CD4-positive, alpha-beta T cell treated with Interleukin-21 for 1 hour (primary cell): Measurements from ENCODE around the gene ABCB9.

Experiments used
- DNase-seq: peaks from one replicate; pipeline ENCODE4 v3.0.0-alpha.2; 2020

Gene ABCB9

DNA sequence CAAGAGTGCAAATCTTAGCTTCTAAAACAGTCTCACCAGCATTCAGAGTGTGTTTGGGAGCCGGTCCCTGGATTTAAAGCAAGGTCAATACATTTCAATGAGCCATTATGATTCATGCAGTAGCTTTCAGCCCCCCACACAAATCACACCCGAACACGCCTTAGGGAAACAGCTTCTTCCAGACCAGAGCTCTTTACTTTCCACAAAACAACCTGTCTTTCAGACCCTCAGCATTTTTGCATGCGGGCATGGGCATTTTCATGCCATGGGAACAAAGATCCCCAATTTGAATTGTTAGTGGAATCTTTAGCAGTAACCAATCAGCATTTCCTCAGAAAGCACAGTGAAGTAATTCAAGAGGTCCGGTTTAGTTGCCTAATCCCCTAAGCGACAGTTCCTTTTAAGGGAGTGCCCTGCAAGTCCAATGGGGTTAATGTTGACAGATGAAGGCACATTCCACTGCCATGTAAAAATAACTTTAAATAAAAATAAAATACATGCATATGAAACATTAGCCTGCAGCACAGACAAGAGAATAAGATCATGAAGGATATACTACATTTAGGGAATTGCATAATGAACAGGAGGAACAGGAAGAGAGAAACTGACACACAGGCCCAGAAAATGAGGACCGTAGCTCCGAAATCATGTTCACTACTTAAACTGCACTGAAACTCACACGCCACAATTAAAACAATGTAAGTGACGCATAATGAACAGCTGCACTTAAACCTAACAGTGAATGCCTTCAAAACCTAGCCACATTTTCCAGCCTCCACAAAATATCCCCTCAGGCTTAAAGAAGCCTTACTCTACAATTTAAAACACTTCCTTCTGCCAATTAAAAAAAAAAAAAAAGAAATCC lies 74.4 kb downstream of the ABCB9 start:
- DNase-seq: no peak

DNA sequence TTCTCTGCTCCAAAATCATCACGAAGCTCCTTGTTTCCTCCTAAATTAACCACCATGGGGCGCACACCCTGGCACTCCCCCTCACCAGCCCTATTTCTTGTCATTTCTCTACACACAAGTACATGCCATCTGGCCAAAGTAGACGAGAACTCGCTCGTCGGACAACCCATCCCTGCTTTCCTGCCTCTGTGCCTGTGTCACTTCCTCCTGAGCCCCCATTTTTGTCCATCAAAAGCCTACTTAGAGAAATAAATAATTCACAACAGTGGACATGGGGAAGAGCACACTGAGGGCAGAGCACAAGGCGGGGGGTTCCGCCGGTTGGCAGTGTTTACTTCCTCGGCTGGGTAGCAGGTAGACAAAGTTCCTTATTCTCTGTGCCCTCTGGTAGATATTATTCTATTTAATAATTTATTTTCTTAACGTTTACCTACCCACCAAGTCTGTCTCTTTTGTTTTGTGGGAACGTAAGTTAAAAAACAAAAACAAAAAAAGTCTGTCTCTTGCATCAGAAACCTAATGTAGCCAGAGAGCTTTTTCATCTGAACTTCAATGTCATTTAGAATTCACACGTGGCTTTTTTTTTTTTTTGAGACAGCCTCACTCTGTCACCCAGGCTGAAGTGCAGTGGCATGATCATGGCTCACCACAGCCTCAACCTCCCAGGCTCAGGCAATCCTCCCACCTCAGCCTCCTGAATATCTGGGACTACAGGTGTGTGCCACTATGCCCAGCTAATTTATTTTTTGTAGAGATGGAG lies 76.3 kb downstream of the ABCB9 start:
- no peak for DNase-seq

GRCh38 chr12:122888232-122888752 lies 78.0 kb downstream of the ABCB9 start:
- peak; percentile 83 for DNase-seq

- no peak for DNase-seq
Observed at GRCh38 chr12:122887819-122888212, 78.4 kb downstream of the ABCB9 start.

DNA sequence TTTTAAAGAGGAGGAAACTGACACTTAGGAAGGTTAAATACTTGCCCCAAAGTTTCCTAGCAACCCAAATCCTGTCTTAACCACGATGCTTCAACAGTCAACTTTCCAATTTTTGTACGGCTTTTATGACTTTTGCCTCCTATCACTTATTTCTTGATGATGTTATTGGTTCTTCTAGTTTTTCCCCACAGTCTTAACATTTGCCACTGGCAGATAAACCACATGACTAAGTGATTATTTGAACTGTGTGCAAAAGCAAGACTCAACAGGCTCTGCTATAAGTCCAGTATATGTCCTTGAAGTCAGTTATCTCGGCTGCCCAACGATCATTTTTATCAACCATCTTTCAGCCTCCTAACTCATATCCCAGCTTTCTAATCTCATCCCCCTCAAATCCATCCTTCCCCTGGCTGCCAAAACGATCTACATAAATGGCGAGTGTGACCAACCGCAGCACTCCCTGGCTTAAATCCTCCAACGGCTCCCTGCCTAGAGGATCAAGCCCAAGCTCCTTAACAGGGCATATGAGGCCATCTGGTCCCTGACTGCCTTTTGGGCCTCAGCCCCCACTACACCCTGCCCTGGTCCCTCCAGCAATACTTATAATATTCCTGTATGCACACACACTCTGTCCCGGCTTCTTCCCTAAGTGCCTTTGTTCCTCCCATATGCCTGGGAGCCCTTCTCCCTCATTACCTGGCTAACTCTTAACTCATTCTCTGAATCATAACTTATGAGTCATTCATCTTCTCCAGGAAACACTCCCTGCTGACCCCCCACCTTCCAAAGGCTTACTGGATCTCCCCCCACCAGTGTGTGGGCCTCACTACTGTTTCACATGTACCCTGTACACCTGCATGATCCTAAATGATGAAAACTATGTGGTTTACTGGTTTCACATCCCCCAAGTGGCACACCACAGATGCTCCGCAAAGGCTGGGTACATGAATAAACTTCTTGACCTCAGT lies 79.1 kb downstream of the ABCB9 start:
- DNase-seq: peak; percentile 45

DNA sequence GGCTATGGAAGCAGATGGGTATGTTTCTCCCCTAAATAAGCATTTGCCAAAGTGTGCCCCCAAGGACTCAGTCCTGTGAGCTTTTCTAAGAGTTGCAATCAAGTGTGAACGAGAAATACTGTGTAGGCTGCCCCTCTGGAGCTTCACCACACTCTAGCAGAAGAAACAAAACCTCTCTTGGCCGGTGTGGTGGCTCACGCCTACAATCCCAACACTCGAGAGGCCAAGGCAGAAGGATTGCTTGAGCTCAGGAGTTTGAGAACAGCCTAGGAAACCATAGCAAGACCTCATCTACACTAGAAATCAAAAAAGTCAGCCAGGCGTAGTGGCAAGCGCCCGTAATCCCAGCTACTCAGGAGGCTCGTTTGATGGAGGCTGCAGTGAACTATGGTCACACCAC lies 80.1 kb downstream of the ABCB9 start:
- DNase-seq: no peak

- DNase-seq: no peak
Observed at GRCh38 chr12:122884860-122885259, 81.4 kb downstream of the ABCB9 start.

- no peak for DNase-seq
Observed at GRCh38 chr12:122884091-122884826, 82.0 kb downstream of the ABCB9 start.

DNA sequence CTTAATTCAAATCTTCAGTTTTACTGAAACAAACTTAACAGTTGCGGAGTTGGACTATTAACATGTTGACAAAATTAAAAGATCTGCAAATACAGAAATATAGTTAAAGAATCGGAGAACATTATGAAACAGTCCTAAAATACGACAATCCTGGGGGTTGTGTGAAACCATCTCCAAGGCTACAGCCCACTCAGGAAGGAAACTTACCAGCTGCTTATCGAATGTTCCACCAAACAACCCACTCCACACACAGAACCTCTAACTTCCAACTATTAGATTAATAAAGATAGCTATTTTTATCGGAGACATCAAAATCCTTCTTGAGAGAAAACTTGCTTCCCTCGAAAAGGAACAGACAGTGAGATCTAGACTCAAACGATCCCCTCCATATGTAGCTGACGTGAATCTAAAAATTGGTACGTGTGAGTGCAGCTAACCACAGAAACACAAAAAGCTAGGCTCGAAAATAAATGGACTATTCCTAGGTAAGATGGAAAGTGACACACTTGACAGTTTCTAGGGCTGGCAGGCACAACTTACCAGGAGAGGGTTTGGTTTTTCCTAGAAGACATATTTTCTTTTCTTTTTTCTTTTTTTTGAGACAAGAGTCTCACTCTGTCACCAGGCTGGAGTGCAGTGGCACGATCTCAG lies 83.2 kb downstream of the ABCB9 start:
- DNase-seq: no peak

DNA sequence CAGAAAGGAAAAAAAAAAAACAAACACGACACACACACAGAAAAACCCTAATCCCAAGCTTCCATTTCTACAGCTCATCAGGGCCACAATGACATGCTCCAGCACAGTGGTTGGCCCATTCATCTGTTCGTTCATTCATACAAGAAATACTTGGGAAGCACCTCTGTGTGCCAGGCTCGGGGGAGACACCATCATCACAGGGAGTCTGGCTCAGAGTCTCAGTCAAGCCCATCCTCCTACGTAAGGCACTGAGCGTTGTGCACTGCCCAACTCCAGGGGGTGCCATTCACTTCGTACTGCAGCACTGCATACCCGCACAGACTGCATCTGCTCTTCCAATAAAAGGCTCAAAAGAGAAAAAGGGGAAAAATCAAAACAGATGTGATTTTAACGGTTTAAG lies 85.6 kb downstream of the ABCB9 start:
- peak; percentile 35 for DNase-seq

GRCh38 chr12:122880155-122880667 lies 86.1 kb downstream of the ABCB9 start:
- DNase-seq: no peak
